HepG2 (cell line): ENCODE data around the gene PCDH12. TPM values are rescaled to one million over a fixed set of nuclear protein-coding genes. Genes with fewer than 3 reads are reported as not detected.
A peak's percentile ranks its signal among the peaks of the same experiment; 100 is the strongest.

Experiments used
- AHR ChIP-seq: IDR thresholded peaks from 2 replicates; pipeline ENCODE4 v1.6.1; 2018; ENCODE audit warnings: missing genetic modification reagents, missing compliant biosample characterization
- ATF1 ChIP-seq: IDR thresholded peaks from 2 replicates; pipeline ENCODE4 v1.6.1; 2016; ENCODE audit warnings: mild to moderate bottlenecking, control low read depth
- CCAR2 ChIP-seq: fragments of 200-400 bp; formaldehyde crosslinking; optimal IDR thresholded peaks from 2 replicates; pipeline ENCODE3; 2018; ENCODE audit warnings: low read depth, mild to moderate bottlenecking, low read length, moderate library complexity
- FOSL1 ChIP-seq: sonication (generic); formaldehyde crosslinking; IDR thresholded peaks from 2 replicates; pipeline ENCODE4 v1.9.0; 2021; ENCODE audit warnings: missing genetic modification reagents, borderline replicate concordance
- HDAC2 ChIP-seq: sonication (generic); formaldehyde crosslinking; IDR thresholded peaks from 2 replicates; pipeline ENCODE4 v1.4.0; 2020; ENCODE audit warnings: missing genetic modification reagents
- HOXA5 ChIP-seq: sonication (generic); formaldehyde crosslinking; IDR thresholded peaks from 2 replicates; pipeline ENCODE4 v1.4.0; 2020; ENCODE audit warnings: missing genetic modification reagents
- KDM1A ChIP-seq: IDR thresholded peaks from 2 replicates; pipeline ENCODE4 v1.6.1; 2016; ENCODE audit warnings: missing compliant biosample characterization
- MBD4 ChIP-seq: IDR thresholded peaks from 2 replicates; pipeline ENCODE4 v1.6.1; 2012; ENCODE audit warnings: low read length, inconsistent platforms, borderline replicate concordance
- MYC ChIP-seq: sonication (generic); formaldehyde crosslinking; IDR thresholded peaks from 2 replicates; pipeline ENCODE4 v1.9.0; 2021; ENCODE audit warnings: missing genetic modification reagents, borderline replicate concordance
- MZF1 ChIP-seq: sonication (generic); formaldehyde crosslinking; IDR thresholded peaks from 2 replicates; pipeline ENCODE4 v1.8.1; 2023; ENCODE audit warnings: mild to moderate bottlenecking, missing genetic modification reagents, borderline replicate concordance
- PRDM10 ChIP-seq: sonication (generic); formaldehyde crosslinking; IDR thresholded peaks from 2 replicates; pipeline ENCODE4 v1.4.0; 2020; ENCODE audit warnings: low read depth, missing genetic modification reagents
- PRPF4 ChIP-seq: fragments of 200-400 bp; formaldehyde crosslinking; IDR thresholded peaks from 2 replicates; pipeline ENCODE4 v1.6.1; 2016; ENCODE audit warnings: low read length, low read depth; ENCODE audit not compliant: poor library complexity, severe bottlenecking
- SIN3A ChIP-seq: IDR thresholded peaks from 2 replicates; pipeline ENCODE4 v1.6.1; 2011; ENCODE audit warnings: low read depth, mild to moderate bottlenecking, control low read depth, low read length, borderline replicate concordance
- TFDP2 ChIP-seq: sonication (generic); formaldehyde crosslinking; IDR thresholded peaks from 2 replicates; pipeline ENCODE4 v1.4.0; 2020; ENCODE audit warnings: missing genetic modification reagents
- ZBTB43 ChIP-seq: sonication (generic); formaldehyde crosslinking; conservative IDR thresholded peaks from 2 replicates; pipeline ENCODE4 v1.4.0; 2020; ENCODE audit warnings: missing genetic modification reagents
- ZFP62 ChIP-seq: sonication (generic); formaldehyde crosslinking; IDR thresholded peaks from 2 replicates; pipeline ENCODE4 v1.4.0; 2020; ENCODE audit warnings: missing genetic modification reagents
- ZMYM2 ChIP-seq: sonication (generic); formaldehyde crosslinking; IDR thresholded peaks from 2 replicates; pipeline ENCODE4 v1.8.0; 2022; ENCODE audit warnings: mild to moderate bottlenecking, missing genetic modification reagents
- ZNF251 ChIP-seq: sonication (generic); formaldehyde crosslinking; IDR thresholded peaks from 2 replicates; pipeline ENCODE4 v1.9.0; 2021; ENCODE audit warnings: mild to moderate bottlenecking, missing genetic modification reagents
- ZNF414 ChIP-seq: sonication (generic); formaldehyde crosslinking; IDR thresholded peaks from 2 replicates; pipeline ENCODE4 v1.5.0; 2020; ENCODE audit warnings: missing genetic modification reagents
- ZNF614 ChIP-seq: IDR thresholded peaks from 2 replicates; pipeline ENCODE4 v1.6.1; 2018; ENCODE audit warnings: missing biosample characterization, missing genetic modification reagents, inconsistent platforms, borderline replicate concordance
- ZNF615 ChIP-seq: sonication (generic); formaldehyde crosslinking; IDR thresholded peaks from 2 replicates; pipeline ENCODE4 v1.5.0; 2020; ENCODE audit warnings: mild to moderate bottlenecking, missing genetic modification reagents, borderline replicate concordance
- ZNF703 ChIP-seq: sonication (generic); formaldehyde crosslinking; IDR thresholded peaks from 2 replicates; pipeline ENCODE4 v1.5.1; 2020; ENCODE audit warnings: missing genetic modification reagents, mild to moderate bottlenecking, moderate library complexity, borderline replicate concordance
- ZNF737 ChIP-seq: sonication (generic); formaldehyde crosslinking; IDR thresholded peaks from 2 replicates; pipeline ENCODE4 v1.5.0; 2020; ENCODE audit warnings: missing genetic modification reagents, mild to moderate bottlenecking, borderline replicate concordance
- polyA plus RNA-seq, 8 experiments: library from polyadenylated mRNA; depleted of rRNA in 3 of 8; stranded (reverse) in 7 of 8; unstranded in 1 of 8; fragments of >200 nt; fragmentation: Illumina TruSeq in 4 of 8; extraction: Trizol in 4 of 8; gene quantifications; 2 replicates each; pipeline versions ENCODE4 v1.2.1 to v1.2.3, GENCODE V29; 2011 to 2016; ENCODE audit warnings: low read depth in 4 of 8, missing spikeins in 1 of 8, mixed read lengths in 1 of 8; ENCODE audit not compliant: insufficient read depth in 1 of 8
- total RNA-seq, 5 experiments: library from RNA; depleted of rRNA; stranded (reverse); fragments of >200 nt; fragmentation: Illumina TruSeq; extraction: Trizol; gene quantifications; 2 replicates each; pipeline ENCODE4 v1.2.3, GENCODE V29; 2016; ENCODE audit warnings: low read depth in 1 of 5

Gene PCDH12
- total and polyA plus RNA-seq, 2 of the 13 experiments (the other 11 are each of a cell fraction or from before 2014, with no cell fraction given), result not detected

- TF ChIP-seq PRDM10 (CRISPR knock-in tag) (peak; percentile 44; the same call in 1 of the 2 replicates), ZNF614 (CRISPR knock-in tag) (peak; percentile 43; the same call in 1 of the 2 replicates), ZNF414 (CRISPR knock-in tag) (no peak), MYC (CRISPR knock-in tag) (peak; percentile 88), MBD4 (no peak), FOSL1 (no peak), MZF1 (CRISPR knock-in tag) (no peak), ZMYM2 (peak; percentile 64; the same call in 1 of the 2 replicates), TFDP2 (peak; percentile 72), SIN3A (no peak; the same call in 1 of the 2 replicates), ZBTB43 (no peak), CCAR2 (no peak), ZNF703 (CRISPR knock-in tag) (peak; percentile 51; the same call in 1 of the 2 replicates), HDAC2 (CRISPR knock-in tag) (peak; percentile 74), ZNF251 (CRISPR knock-in tag) (no peak), ZNF615 (CRISPR knock-in tag) (no peak), ZNF737 (CRISPR knock-in tag) (no peak), KDM1A (CRISPR knock-in tag) (no peak), HOXA5 (CRISPR knock-in tag) (no peak), PRPF4 (no peak), AHR (CRISPR knock-in tag) (no peak; the same call in 1 of the 2 replicates), ATF1 (CRISPR knock-in tag) (peak; percentile 80; the same call in 1 of the 2 replicates), ZFP62 (CRISPR knock-in tag) (no peak)
Measured at GRCh38 chr5:141923448-141924313, 34.3 kb downstream of the PCDH12 start, which contains the start of gene DELE1 (continued).
